GM12878 (cell line): Measurements from ENCODE around the gene NDST3. TPM values are rescaled to one million over a fixed set of nuclear protein-coding genes. Genes with fewer than 3 reads are reported as not detected.

Experiments
- ATAC-seq: fragments of 200-7000 bp; cut with Tn5 transposase; 3 replicates; pipeline ENCODE4 v1.9.1; 2020; ENCODE audit warnings: mild to moderate bottlenecking, moderate library complexity
- BruUV-seq: library from RNA; stranded (reverse); fragments of 400-500 nt; replicated peaks from 2 replicates; lab custom pipeline; 2021; lab: Mats Ljungman, UMichigan
- CTCF ChIA-PET: fragments of 300-600 bp; sonication (Branson Sonifier 250); formaldehyde crosslinking; extraction: SDS; loops from one replicate; lab custom pipeline; 2021; ENCODE audit warnings: inconsistent platforms; lab: Yijun Ruan, JAX
- POLR2A ChIA-PET: fragments of 350-600 bp; formaldehyde crosslinking; extraction: SDS; loops from one replicate; lab custom pipeline; 2021; ENCODE audit warnings: inconsistent platforms; lab: Charles Lee
- RAD21 ChIA-PET: fragments of 300-600 bp; sonication (Branson Sonifier 250); formaldehyde crosslinking; loops from one replicate; lab custom pipeline; 2023; ENCODE audit warnings: antibody characterized with exemption; ENCODE audit not compliant: unreplicated experiment; lab: Charles Lee
- SMC1A ChIA-PET: fragments of 300-600 bp; sonication (Branson Sonifier 250); formaldehyde crosslinking; loops from one replicate; lab custom pipeline; 2023; ENCODE audit not compliant: unreplicated experiment, uncharacterized antibody; lab: Charles Lee
- DNase-seq: peaks from one replicate; pipeline ENCODE4 v3.0.0-alpha.2; 2011; ENCODE audit warnings: low read depth, low spot score
- FAIRE-seq: peaks from 3 replicates; lab custom pipeline; 2011; peaks lifted over from hg19 to GRCh38; lab: Jason Lieb, UNC
- H2AFZ ChIP-seq: 2 replicates; pipeline ENCODE4 v1.6.0; 2011; ENCODE audit warnings: low read depth, low read length, control low read depth; ENCODE audit not compliant: control insufficient read depth
- H3K27ac ChIP-seq: 2 replicates; pipeline ENCODE4 v1.5.1; 2011; ENCODE audit warnings: control low read depth; ENCODE audit not compliant: control insufficient read depth, insufficient read depth
- H3K27me3 ChIP-seq, 2 experiments: replicated peaks in 1 of 2; 2 replicates each; pipeline versions ENCODE4 v1.6.0 to v1.6.1; 2011; ENCODE audit warnings: low read length in 1 of 2; ENCODE audit not compliant: control insufficient read depth in 2 of 2, insufficient read depth in 2 of 2
- H3K36me3 ChIP-seq, 2 experiments: 2 replicates each; pipeline ENCODE4 v1.5.1; 2011; ENCODE audit warnings: low read length in 1 of 2; ENCODE audit not compliant: control insufficient read depth in 2 of 2, insufficient read depth in 2 of 2
- H3K4me1 ChIP-seq: 2 replicates; pipeline ENCODE4 v1.6.1; 2011; ENCODE audit warnings: mild to moderate bottlenecking, low read length, moderate library complexity, mixed read lengths; ENCODE audit not compliant: control insufficient read depth, insufficient read depth
- H3K4me2 ChIP-seq: 2 replicates; pipeline ENCODE4 v1.6.0; 2011; ENCODE audit warnings: control low read depth; ENCODE audit not compliant: control insufficient read depth, insufficient read depth
- H3K4me3 ChIP-seq: fragments of 200-600 bp; sonication (generic); 2 replicates; pipeline ENCODE4 v1.5.1; 2016
- H3K79me2 ChIP-seq: 2 replicates; pipeline ENCODE4 v1.6.0; 2011; ENCODE audit warnings: low read length; ENCODE audit not compliant: control insufficient read depth, insufficient read depth
- H3K9ac ChIP-seq: 2 replicates; pipeline ENCODE4 v1.8.0; 2011; ENCODE audit warnings: low read length, control low read depth, mixed read lengths; ENCODE audit not compliant: control insufficient read depth, insufficient read depth
- H3K9me3 ChIP-seq: replicated peaks from 3 replicates; pipeline ENCODE4 v1.5.1; 2011; ENCODE audit warnings: mild to moderate bottlenecking, low read length; ENCODE audit not compliant: control insufficient read depth, insufficient read depth
- H4K20me1 ChIP-seq: 2 replicates; pipeline ENCODE4 v1.6.0; 2011; ENCODE audit not compliant: control insufficient read depth, insufficient read depth
- CEBPB ChIP-seq, 2 experiments: fragments of 150-350 bp in 1 of 2; IDR thresholded peaks; 2 replicates each; pipeline ENCODE4 v1.6.1; 2012 to 2014; ENCODE audit warnings: low read depth in 2 of 2, low read length in 2 of 2, borderline replicate concordance in 1 of 2, inconsistent platforms in 1 of 2
- CHD1 ChIP-seq: IDR thresholded peaks from 2 replicates; pipeline ENCODE4 v1.6.1; 2012; ENCODE audit warnings: low read depth, low read length, improper control_type of control experiment
- FOXM1 ChIP-seq: IDR thresholded peaks from 2 replicates; pipeline ENCODE4 v1.6.1; 2012; ENCODE audit warnings: low read depth, mild to moderate bottlenecking, inconsistent platforms, low read length, moderate library complexity
- HDAC6 ChIP-seq: fragments of 200-600 bp; sonication (generic); IDR thresholded peaks from one replicate; pipeline ENCODE4 v1.8.0; 2017; ENCODE audit warnings: antibody characterized with exemption; ENCODE audit not compliant: unreplicated experiment
- HSF1 ChIP-seq: fragments of 150-350 bp; IDR thresholded peaks from 2 replicates; pipeline ENCODE4 v1.6.1; 2014; ENCODE audit warnings: mild to moderate bottlenecking, low read depth, low read length
- IRF3 ChIP-seq: fragments of 450-650 bp; IDR thresholded peaks from 2 replicates; pipeline ENCODE4 v1.6.1; 2014; ENCODE audit warnings: mild to moderate bottlenecking
- IRF4 ChIP-seq: IDR thresholded peaks from 2 replicates; pipeline ENCODE4 v1.6.1; 2011; ENCODE audit warnings: low read depth, low read length
- MXI1 ChIP-seq: fragments of 150-350 bp; IDR thresholded peaks from 2 replicates; pipeline ENCODE4 v1.6.1; 2011; ENCODE audit warnings: low read depth, mild to moderate bottlenecking, inconsistent platforms, low read length, improper control_type of control experiment
- NFIC ChIP-seq: IDR thresholded peaks from 2 replicates; pipeline ENCODE4 v1.6.1; 2012; ENCODE audit warnings: low read depth, mild to moderate bottlenecking, inconsistent platforms, low read length, moderate library complexity
- PML ChIP-seq: IDR thresholded peaks from 2 replicates; pipeline ENCODE4 v1.6.1; 2012; ENCODE audit warnings: low read length, inconsistent platforms
- POLR2A ChIP-seq: IDR thresholded peaks from 2 replicates; pipeline ENCODE4 v1.6.1; 2011; ENCODE audit warnings: low read depth, mild to moderate bottlenecking, low read length
- POLR2AphosphoS2 ChIP-seq: IDR thresholded peaks from 2 replicates; pipeline ENCODE4 v1.6.1; 2011; ENCODE audit warnings: low read depth, mild to moderate bottlenecking, low read length, improper control_type of control experiment, moderate library complexity
- POU2F2 ChIP-seq: IDR thresholded peaks from 3 replicates; pipeline ENCODE4 v1.6.1; 2011; ENCODE audit warnings: low read depth, mild to moderate bottlenecking, low read length, borderline replicate concordance
- RB1 ChIP-seq: fragments of 450-650 bp; formaldehyde crosslinking; IDR thresholded peaks from 2 replicates; pipeline ENCODE4 v1.6.1; 2017; ENCODE audit warnings: mild to moderate bottlenecking, borderline replicate concordance
- TCF7 ChIP-seq: IDR thresholded peaks from 2 replicates; pipeline ENCODE4 v1.6.1; 2014; ENCODE audit warnings: antibody characterized with exemption, borderline replicate concordance
- ZNF274 ChIP-seq: IDR thresholded peaks from one replicate; pipeline ENCODE4 v1.8.0; 2011; ENCODE audit not compliant: insufficient read length, insufficient read depth
- WGBS: methylation state at CpG from one replicate; pipeline ENCODE4 v1.1.6; 2016; ENCODE audit warnings: low lambda C conversion rate; ENCODE audit not compliant: insufficient replicate concordance, insufficient coverage; ENCODE audit errors: missing lambda C conversion rate; 5-methylcytosine and 5-hydroxymethylcytosine counted together
- in situ Hi-C: fragments of 300-500 bp; cut with MboI; formaldehyde crosslinking; loops from 9 replicates; pipeline ENCODE4 v1.14.3; 2018; ENCODE audit warnings: mixed read lengths
- intact Hi-C: fragments of 100-400 bp; cut with micrococcal nuclease; formaldehyde crosslinking; loops from one replicate; pipeline ENCODE4 v1.14.2; 2022; ENCODE audit not compliant: unreplicated experiment
- polyA plus RNA-seq, 11 experiments: library from polyadenylated mRNA; depleted of rRNA in 4 of 11; unstranded in 6 of 11; stranded (reverse) in 5 of 11; fragments of >200 nt; fragmentation: Nextera tagmentation in 4 of 11; fragmentation: Illumina TruSeq in 1 of 11; extraction: Ambion mirVana in 4 of 11; extraction: Trizol in 1 of 11; gene quantifications; 1 replicate in 1 of 11; 2 replicates in 10 of 11; pipeline versions ENCODE4 v1.2.1 to v1.2.3, GENCODE V29; 2011 to 2016; ENCODE audit warnings: inconsistent platforms in 2 of 11, missing spikeins in 2 of 11, low read depth in 1 of 11
- total RNA-seq, 4 experiments: library from RNA; depleted of rRNA in 3 of 4; stranded (reverse); fragments of >200 nt in 3 of 4; fragmentation: Illumina TruSeq in 1 of 4; extraction: Trizol in 1 of 4; gene quantifications; 2 replicates each; pipeline versions ENCODE4 v1.2.1 to v1.2.3, GENCODE V29; 2013 to 2021
- TF ChIP-seq, protein P1 (sequence below): fragments of 450-650 bp; IDR thresholded peaks from 2 replicates; pipeline ENCODE4 v1.6.1; 2017; ENCODE audit warnings: mild to moderate bottlenecking
- TF ChIP-seq, protein P2 (sequence below): IDR thresholded peaks from 2 replicates; pipeline ENCODE4 v1.6.1; 2012; ENCODE audit warnings: low read depth, low read length, improper control_type of control experiment

Gene NDST3
- total and polyA plus RNA-seq, 10 of the 15 experiments (the other 5 are each of a cell fraction or from before 2014, with no cell fraction given), result 0.03 TPM; not detected in 8

DNA sequence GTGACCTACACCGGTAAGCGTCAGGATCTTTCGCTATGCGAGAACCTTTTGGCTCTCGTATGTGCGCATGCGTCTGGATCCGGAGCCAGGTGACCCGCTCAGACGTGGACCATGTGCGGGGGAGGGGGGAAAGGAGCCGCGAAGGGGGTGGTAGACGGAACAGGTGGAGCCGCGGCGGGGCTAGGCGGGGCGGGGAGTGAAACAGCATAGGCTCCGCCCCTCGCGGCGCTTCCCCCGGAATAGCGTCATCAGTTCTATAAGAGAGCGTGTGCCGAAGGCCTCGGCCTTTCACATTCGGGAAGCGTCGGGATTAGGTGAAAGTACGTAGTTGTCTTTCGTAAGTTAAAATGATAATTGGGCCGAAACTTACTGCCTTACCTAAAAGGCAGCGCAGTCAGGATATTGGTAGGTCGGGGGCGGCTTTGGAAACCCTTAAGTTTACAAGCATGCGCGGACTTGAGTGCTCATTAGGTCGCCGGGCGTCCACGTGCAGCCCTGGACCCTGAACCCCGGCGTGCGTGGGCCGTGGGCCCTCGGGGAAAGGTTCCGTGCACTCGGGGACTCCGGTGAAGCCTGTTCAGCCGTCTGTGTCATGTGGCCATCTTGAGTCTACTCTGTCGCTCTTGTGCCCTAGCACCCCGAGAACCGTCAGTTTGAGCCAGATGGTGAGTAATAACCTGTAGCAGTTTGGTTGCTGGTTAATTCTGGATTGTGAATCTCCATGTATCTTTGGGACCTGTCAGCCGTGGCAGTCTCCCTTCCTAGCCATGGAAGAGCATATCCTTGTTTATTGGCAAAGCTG, 244.4 kb downstream of the NDST3 start:
- intact Hi-C loops (loop anchor here (1.0 to 2.0 kb wide), 2 partner anchors 407 to 558 kb away; partner anchors contain the start of genes METTL14 and SEC24D), in situ Hi-C loops (no loop called here)
- 1% methylated on average over 55 of the region's 56 CpGs for WGBS
- peak; percentile 89 for ATAC-seq
- H3K4me3 ChIP-seq, result peak overlapping the region; percentile 82
- H3K79me2 ChIP-seq, result peaks cover 27% of the 10 kb centered on the region
- ChIA-PET POLR2A (interaction anchor here (0.5 kb wide), 1 partner anchor 644 kb away, joined by 3 read pairs; no protein-coding TSS in a partner anchor), RAD21 (interaction anchor here (0.9 kb wide), 1 partner anchor 551 kb away, joined by 3 read pairs; no protein-coding TSS in a partner anchor), CTCF (interaction anchor here (0.9 to 1.1 kb wide), 3 partner anchors 29 to 403 kb away, joined by 3 to 7 read pairs (median 3); partner anchors contain the start of gene PRSS12), SMC1A (interaction anchor here (0.9 kb wide), 2 partner anchors 10 to 23 kb away, joined by 3 read pairs; no protein-coding TSS in a partner anchor)
- H3K9me3 ChIP-seq, result no peaks in the 10 kb centered on the region
- H4K20me1 ChIP-seq, result no peaks in the 10 kb centered on the region
- no TSS peak for BruUV-seq
- peak overlapping the region; percentile 80 for H3K27ac ChIP-seq
- peaks cover 5% of the 10 kb centered on the region; the same call in 1 of the 2 replicates for H3K4me1 ChIP-seq
- H3K27me3 ChIP-seq, result no peaks in the 10 kb centered on the region
- peak overlapping the region; percentile 85 for H3K4me2 ChIP-seq
- H2AFZ ChIP-seq, result peak overlapping the region; percentile 77
- peaks cover 0 to 5% of the 10 kb centered on the region in 2 experiments; a peak in 2 of 4 replicates for H3K36me3 ChIP-seq
- peak; percentile 84 for FAIRE-seq
- DNase-seq, result peak; percentile 89
- H3K9ac ChIP-seq, result peak overlapping the region; percentile 90
- TF ChIP-seq IRF3, result no peak
- TF ChIP-seq FOXM1, result no peak; the same call in 1 of the 2 replicates
- TF ChIP-seq NFIC, result peak; percentile 41; the same call in 1 of the 2 replicates
- TF ChIP-seq TCF7, result no peak
- 0 out of 2 replicates have a peak, but pooled peaks have one; percentile 55 for TF ChIP-seq HSF1
- TF ChIP-seq POLR2AphosphoS2, result peak; percentile 97
- peak; percentile 99 for TF ChIP-seq PML
- no peak for TF ChIP-seq ZNF274
- TF ChIP-seq POU2F2, result peak; percentile 93
- TF ChIP-seq, protein P1, sequence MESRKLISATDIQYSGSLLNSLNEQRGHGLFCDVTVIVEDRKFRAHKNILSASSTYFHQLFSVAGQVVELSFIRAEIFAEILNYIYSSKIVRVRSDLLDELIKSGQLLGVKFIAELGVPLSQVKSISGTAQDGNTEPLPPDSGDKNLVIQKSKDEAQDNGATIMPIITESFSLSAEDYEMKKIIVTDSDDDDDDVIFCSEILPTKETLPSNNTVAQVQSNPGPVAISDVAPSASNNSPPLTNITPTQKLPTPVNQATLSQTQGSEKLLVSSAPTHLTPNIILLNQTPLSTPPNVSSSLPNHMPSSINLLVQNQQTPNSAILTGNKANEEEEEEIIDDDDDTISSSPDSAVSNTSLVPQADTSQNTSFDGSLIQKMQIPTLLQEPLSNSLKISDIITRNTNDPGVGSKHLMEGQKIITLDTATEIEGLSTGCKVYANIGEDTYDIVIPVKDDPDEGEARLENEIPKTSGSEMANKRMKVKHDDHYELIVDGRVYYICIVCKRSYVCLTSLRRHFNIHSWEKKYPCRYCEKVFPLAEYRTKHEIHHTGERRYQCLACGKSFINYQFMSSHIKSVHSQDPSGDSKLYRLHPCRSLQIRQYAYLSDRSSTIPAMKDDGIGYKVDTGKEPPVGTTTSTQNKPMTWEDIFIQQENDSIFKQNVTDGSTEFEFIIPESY, result no peak
- TF ChIP-seq, protein P2, sequence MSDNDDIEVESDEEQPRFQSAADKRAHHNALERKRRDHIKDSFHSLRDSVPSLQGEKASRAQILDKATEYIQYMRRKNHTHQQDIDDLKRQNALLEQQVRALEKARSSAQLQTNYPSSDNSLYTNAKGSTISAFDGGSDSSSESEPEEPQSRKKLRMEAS, result peak; percentile 48; the same call in 1 of the 2 replicates
- no peak for TF ChIP-seq CEBPB (IDR thresholded peaks at IDR 0.05; ENCODE audit: borderline replicate concordance in 1 of 2, low read depth in 2 of 2, low read length in 2 of 2)
- 0 out of 2 replicates have a peak, but pooled peaks have one; percentile 29 for TF ChIP-seq RB1
- TF ChIP-seq CHD1, result peak; percentile 80; the same call in 1 of the 2 replicates
- TF ChIP-seq MXI1, result peak; percentile 89; the same call in 1 of the 2 replicates
- 0 out of 2 replicates have a peak, but pooled peaks have one; percentile 8 for TF ChIP-seq IRF4
- peak; percentile 94 for TF ChIP-seq POLR2A
- TF ChIP-seq HDAC6, result peak; percentile 53
